Astrocyte (in vitro differentiated cells and primary cell): ENCODE results near the gene KCNG2. TPM values are rescaled to one million over a fixed set of nuclear protein-coding genes. Genes with fewer than 3 reads are reported as not detected.

Experiments used
- DNase-seq: peaks from one replicate; pipeline ENCODE4 v3.0.0-alpha.2; 2010; ENCODE audit warnings: low read depth
- FAIRE-seq: peaks from 2 replicates; lab custom pipeline; 2011; peaks lifted over from hg19 to GRCh38; lab: Jason Lieb, UNC
- H2AFZ ChIP-seq: 2 replicates; pipeline ENCODE4 v1.6.0; 2012; ENCODE audit warnings: low read depth, low read length, inconsistent platforms
- H3K27ac ChIP-seq: 2 replicates; pipeline ENCODE4 v1.5.1; 2011; ENCODE audit warnings: low read depth, low read length, inconsistent platforms
- H3K27me3 ChIP-seq: 2 replicates; pipeline ENCODE4 v1.6.0; 2011; ENCODE audit warnings: low read length, inconsistent platforms; ENCODE audit not compliant: insufficient read depth
- H3K36me3 ChIP-seq: 2 replicates; pipeline ENCODE4 v1.5.1; 2011; ENCODE audit warnings: low read length, inconsistent platforms; ENCODE audit not compliant: insufficient read depth
- H3K4me1 ChIP-seq: 2 replicates; pipeline ENCODE4 v1.5.1; 2011; ENCODE audit warnings: low read length, inconsistent platforms; ENCODE audit not compliant: insufficient read depth
- H3K4me2 ChIP-seq: 2 replicates; pipeline ENCODE4 v1.6.0; 2012; ENCODE audit warnings: low read length, inconsistent platforms
- H3K4me3 ChIP-seq: 2 replicates; pipeline ENCODE4 v1.5.1; 2011; ENCODE audit warnings: low read depth, mild to moderate bottlenecking, low read length, inconsistent platforms; ENCODE audit not compliant: insufficient read depth
- H3K79me2 ChIP-seq: 2 replicates; pipeline ENCODE4 v1.6.0; 2012; ENCODE audit warnings: mild to moderate bottlenecking, low read length, inconsistent platforms; ENCODE audit not compliant: insufficient read depth
- H3K9ac ChIP-seq: 2 replicates; pipeline ENCODE4 v1.6.0; 2012; ENCODE audit warnings: mild to moderate bottlenecking, low read length, inconsistent platforms
- H3K9me3 ChIP-seq: 2 replicates; pipeline ENCODE4 v1.5.1; 2012; ENCODE audit warnings: low read depth, mild to moderate bottlenecking, low read length, inconsistent platforms; ENCODE audit not compliant: insufficient read depth
- H4K20me1 ChIP-seq: 2 replicates; pipeline ENCODE4 v1.6.0; 2012; ENCODE audit warnings: low read length, inconsistent platforms; ENCODE audit not compliant: insufficient read depth
- H3K27ac Mint-ChIP-seq: one replicate; pipeline ENCODE4 v1.8.0; 2021; ENCODE audit warnings: mild to moderate bottlenecking, mixed read lengths; ENCODE audit not compliant: unreplicated experiment
- H3K27me3 Mint-ChIP-seq: one replicate; pipeline ENCODE4 v1.8.0; 2021; ENCODE audit warnings: low read depth, mixed read lengths; ENCODE audit not compliant: unreplicated experiment
- H3K36me3 Mint-ChIP-seq: one replicate; pipeline ENCODE4 v1.8.0; 2021; ENCODE audit warnings: low read depth, mixed read lengths; ENCODE audit not compliant: unreplicated experiment
- H3K4me1 Mint-ChIP-seq: one replicate; pipeline ENCODE4 v1.8.0; 2021; ENCODE audit warnings: low read depth, mixed read lengths; ENCODE audit not compliant: unreplicated experiment
- H3K4me3 Mint-ChIP-seq: one replicate; pipeline ENCODE4 v1.8.0; 2021; ENCODE audit warnings: mild to moderate bottlenecking, moderate library complexity, mixed read lengths; ENCODE audit not compliant: unreplicated experiment
- H3K9me3 Mint-ChIP-seq: one replicate; pipeline ENCODE4 v1.8.0; 2021; ENCODE audit warnings: mild to moderate bottlenecking, mixed read lengths; ENCODE audit not compliant: unreplicated experiment
- EZH2 ChIP-seq: IDR thresholded peaks from 2 replicates; pipeline ENCODE4 v1.6.1; 2012; ENCODE audit warnings: mild to moderate bottlenecking, low read length, inconsistent platforms; ENCODE audit not compliant: insufficient read depth
- total RNA-seq: library from RNA; stranded (reverse); gene quantifications from 2 replicates; pipeline ENCODE4 v1.2.1, GENCODE V29; 2021
- TF ChIP-seq, protein P1 (sequence below): IDR thresholded peaks from 2 replicates; pipeline ENCODE4 v1.5.1; 2011; ENCODE audit warnings: low read depth, mild to moderate bottlenecking, inconsistent platforms, low read length, moderate library complexity; ENCODE audit not compliant: insufficient read depth

KCNG2 gene
- total RNA-seq, 1 donor from 2014 or later = 0.16 TPM

GRCh38 chr18:79847606-79848293 is 50.0 kb downstream of the KCNG2 start:
- Histone ChIP-seq H4K20me1 (no peaks in the 10 kb centered on the region), H3K4me2 (no peak overlapping the region), H2AFZ (no peak overlapping the region), H3K79me2 (no peaks in the 10 kb centered on the region), H3K36me3 (no peaks in the 10 kb centered on the region), H3K9ac (no peak overlapping the region), H3K4me3 (no peak overlapping the region), H3K9me3 (no peaks in the 10 kb centered on the region), H3K27ac (no peak overlapping the region), H3K27me3 (no peaks in the 10 kb centered on the region), H3K4me1 (no peaks in the 10 kb centered on the region)
- H3K4me1 Mint-ChIP-seq = no peaks in the 10 kb centered on the region
- peak overlapping the region; percentile 50 for H3K4me3 Mint-ChIP-seq
- no peak for DNase-seq
- no peak overlapping the region for H3K27ac Mint-ChIP-seq
- H3K27me3 Mint-ChIP-seq = peaks cover 9% of the 10 kb centered on the region
- no peaks in the 10 kb centered on the region for H3K36me3 Mint-ChIP-seq
- no peak for TF ChIP-seq EZH2
- TF ChIP-seq, protein P1, sequence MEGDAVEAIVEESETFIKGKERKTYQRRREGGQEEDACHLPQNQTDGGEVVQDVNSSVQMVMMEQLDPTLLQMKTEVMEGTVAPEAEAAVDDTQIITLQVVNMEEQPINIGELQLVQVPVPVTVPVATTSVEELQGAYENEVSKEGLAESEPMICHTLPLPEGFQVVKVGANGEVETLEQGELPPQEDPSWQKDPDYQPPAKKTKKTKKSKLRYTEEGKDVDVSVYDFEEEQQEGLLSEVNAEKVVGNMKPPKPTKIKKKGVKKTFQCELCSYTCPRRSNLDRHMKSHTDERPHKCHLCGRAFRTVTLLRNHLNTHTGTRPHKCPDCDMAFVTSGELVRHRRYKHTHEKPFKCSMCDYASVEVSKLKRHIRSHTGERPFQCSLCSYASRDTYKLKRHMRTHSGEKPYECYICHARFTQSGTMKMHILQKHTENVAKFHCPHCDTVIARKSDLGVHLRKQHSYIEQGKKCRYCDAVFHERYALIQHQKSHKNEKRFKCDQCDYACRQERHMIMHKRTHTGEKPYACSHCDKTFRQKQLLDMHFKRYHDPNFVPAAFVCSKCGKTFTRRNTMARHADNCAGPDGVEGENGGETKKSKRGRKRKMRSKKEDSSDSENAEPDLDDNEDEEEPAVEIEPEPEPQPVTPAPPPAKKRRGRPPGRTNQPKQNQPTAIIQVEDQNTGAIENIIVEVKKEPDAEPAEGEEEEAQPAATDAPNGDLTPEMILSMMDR = no peak
- no peak for FAIRE-seq
- peaks cover 3% of the 10 kb centered on the region for H3K9me3 Mint-ChIP-seq

- Histone ChIP-seq H3K4me1 (no peaks in the 10 kb centered on the region), H3K4me3 (no peak overlapping the region), H3K36me3 (no peaks in the 10 kb centered on the region), H3K27ac (no peak overlapping the region), H2AFZ (no peak overlapping the region), H3K9ac (no peak overlapping the region), H3K27me3 (no peaks in the 10 kb centered on the region), H3K9me3 (no peaks in the 10 kb centered on the region), H3K79me2 (no peaks in the 10 kb centered on the region), H4K20me1 (no peaks in the 10 kb centered on the region), H3K4me2 (no peak overlapping the region)
- no peaks in the 10 kb centered on the region for H3K36me3 Mint-ChIP-seq
- H3K27ac Mint-ChIP-seq = no peak overlapping the region
- FAIRE-seq (no peak), DNase-seq (no peak)
- no peak for TF ChIP-seq EZH2
- TF ChIP-seq, protein P1 = no peak
- H3K4me3 Mint-ChIP-seq = no peak overlapping the region
- no peaks in the 10 kb centered on the region for H3K9me3 Mint-ChIP-seq
- peaks cover 9% of the 10 kb centered on the region for H3K27me3 Mint-ChIP-seq
- H3K4me1 Mint-ChIP-seq = peaks cover 2% of the 10 kb centered on the region
Observed at GRCh38 chr18:79848294-79848578, 50.5 kb downstream of the KCNG2 start.

GRCh38 chr18:79848579-79849327 is 51.0 kb downstream of the KCNG2 start:
- Histone ChIP-seq H3K4me3 (no peak overlapping the region), H3K36me3 (no peaks in the 10 kb centered on the region), H3K4me1 (no peaks in the 10 kb centered on the region), H4K20me1 (no peaks in the 10 kb centered on the region), H3K79me2 (no peaks in the 10 kb centered on the region), H3K9me3 (no peaks in the 10 kb centered on the region), H3K27me3 (no peaks in the 10 kb centered on the region), H3K9ac (no peak overlapping the region), H3K4me2 (no peak overlapping the region), H3K27ac (no peak overlapping the region), H2AFZ (no peak overlapping the region)
- no peak overlapping the region for H3K27ac Mint-ChIP-seq
- no peak for TF ChIP-seq EZH2
- TF ChIP-seq, protein P1 = no peak
- H3K9me3 Mint-ChIP-seq = no peaks in the 10 kb centered on the region
- no peak overlapping the region for H3K4me3 Mint-ChIP-seq
- H3K4me1 Mint-ChIP-seq = peaks cover 3% of the 10 kb centered on the region
- peaks cover 9% of the 10 kb centered on the region for H3K27me3 Mint-ChIP-seq
- FAIRE-seq (no peak), DNase-seq (no peak)
- no peaks in the 10 kb centered on the region for H3K36me3 Mint-ChIP-seq
